ENCODE data around the gene C2CD3. TPM values are rescaled to one million over a fixed set of nuclear protein-coding genes. Genes with fewer than 3 reads are reported as not detected.

The C2CD3 gene, protein sequence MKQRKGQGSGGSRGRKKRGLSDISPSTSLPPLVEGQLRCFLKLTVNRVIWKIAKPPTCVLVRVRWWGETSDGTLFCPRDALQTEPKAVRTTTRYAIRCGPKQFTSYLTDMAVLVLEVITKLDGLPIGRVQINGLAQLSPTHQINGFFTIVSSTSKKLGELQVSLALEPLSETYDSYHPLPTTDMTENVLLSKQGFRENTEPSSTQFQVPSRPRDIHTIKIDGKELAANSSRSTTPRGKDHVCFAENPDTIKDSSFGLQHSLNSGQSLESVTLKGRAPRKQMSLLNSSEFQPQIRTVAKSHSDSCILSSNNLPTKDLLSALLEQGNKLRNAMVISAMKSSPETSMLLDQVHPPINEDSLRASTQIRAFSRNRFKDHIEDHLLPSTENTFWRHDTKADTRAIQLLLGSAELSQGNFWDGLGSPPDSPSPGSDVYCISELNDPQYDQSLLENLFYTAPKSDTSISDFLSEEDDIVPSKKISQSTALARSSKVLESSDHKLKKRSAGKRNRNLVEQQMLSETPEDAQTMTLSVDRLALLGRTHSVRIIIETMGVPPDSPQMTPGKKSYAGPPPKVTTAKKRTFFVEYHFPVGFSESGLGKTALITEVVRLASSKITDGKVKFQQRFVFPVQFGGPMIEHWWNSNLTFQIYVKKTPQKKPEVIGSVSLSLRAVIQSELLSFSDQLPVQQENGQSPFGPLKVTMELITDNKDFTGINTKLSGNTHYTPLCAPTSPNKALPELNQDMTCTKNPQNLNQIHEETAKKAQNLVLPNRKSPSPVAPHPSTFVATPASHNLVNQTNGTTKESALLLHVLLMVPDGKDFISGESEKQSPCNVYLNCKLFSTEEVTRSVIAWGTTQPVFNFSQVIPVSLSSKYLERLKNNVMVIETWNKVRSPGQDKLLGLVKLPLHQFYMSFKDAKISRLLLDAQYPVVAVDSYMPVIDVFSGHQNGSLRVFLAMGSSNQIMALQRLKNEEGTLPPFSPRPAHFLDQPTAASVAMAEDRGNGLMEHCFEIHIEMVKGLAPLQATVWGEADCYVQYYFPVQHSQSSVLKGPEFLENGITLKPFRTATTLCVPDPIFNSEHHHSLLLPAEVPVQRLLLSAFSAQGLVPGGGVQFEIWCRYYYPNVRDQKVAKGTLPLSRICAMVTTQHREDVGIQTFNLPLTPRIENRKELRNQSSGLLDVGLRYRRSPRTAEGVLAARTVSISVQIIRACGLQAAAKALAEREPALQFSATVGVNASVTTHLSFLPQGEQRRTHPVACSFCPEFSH (N-terminal part only)
- 23.3 TPM for total RNA-seq

DNA sequence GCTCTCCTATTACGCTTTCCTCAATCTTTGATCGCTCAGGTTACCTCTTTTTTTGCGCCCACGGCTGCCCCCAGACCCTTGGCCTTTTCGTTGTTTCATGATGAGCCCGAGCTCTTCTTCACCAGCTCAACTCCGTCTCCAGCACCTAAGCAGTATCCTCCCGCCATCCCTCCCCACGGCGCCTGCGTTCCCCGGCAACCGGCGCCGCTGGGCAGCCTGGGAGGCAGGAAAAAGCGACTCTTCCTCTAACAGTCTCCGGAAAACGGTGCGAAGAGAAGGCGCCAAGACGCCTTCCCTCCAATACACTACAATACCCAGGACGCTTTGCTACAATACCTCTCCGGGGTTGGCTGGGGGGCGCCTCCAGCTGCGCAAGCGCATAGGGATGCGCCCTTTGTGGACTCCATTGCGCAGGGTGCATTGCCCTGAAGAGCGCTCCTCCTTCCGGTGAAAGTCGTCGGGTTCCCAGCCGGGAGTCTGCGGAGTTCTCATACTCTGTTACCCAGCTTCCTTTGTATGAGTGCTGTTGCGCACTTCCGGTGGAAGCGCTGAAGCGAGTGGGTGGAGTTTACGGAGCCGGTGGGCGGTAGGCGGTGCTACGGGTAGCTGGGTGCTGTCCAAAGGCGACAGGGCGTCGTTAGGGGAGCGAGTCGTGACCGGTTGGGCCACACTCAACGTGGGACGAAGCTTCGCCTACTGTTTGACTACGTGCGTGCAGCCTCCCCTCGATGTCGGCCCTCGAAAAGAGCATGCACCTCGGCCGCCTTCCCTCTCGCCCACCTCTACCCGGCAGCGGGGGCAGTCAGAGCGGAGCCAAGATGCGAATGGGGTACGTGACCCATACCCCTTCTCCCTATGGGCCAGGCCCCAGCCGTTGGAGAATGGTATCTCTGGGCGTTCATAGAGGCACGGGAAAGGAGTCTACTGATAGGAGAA is at the start of gene C2CD3, which contains the start of gene PPME1:
Gene C2CD3, minus strand, starts transcription at position 309 of the 936 bp plus-strand sequence. Its CDS starts 210 bp downstream, at position 99.
Gene PPME1, plus strand, starts transcription at position 596 of the 936 bp plus-strand sequence. Its CDS starts 133 bp downstream, at position 729.
- Histone ChIP-seq H3K4me3 (ENCODE audit: low read length) (peak within 1 kb of the TSS; percentile 79), H3K27me3 (ENCODE audit: insufficient read depth, low read length) (no peaks in the 10 kb centered on the region), H3K9me3 (ENCODE audit: low read depth, low read length) (no peaks in the 10 kb centered on the region), H3K4me1 (ENCODE audit: insufficient read depth, low read length) (peaks cover 26% of the 10 kb centered on the region)

GRCh38 chr11:74220376-74220775 is 49.6 kb upstream of the C2CD3 start:
- Histone ChIP-seq H3K9me3 (ENCODE audit: low read depth, low read length) (no peaks in the 10 kb centered on the region), H3K4me3 (ENCODE audit: low read length) (no peak overlapping the region), H3K4me1 (ENCODE audit: insufficient read depth, low read length) (no peaks in the 10 kb centered on the region), H3K27me3 (ENCODE audit: insufficient read depth, low read length) (no peaks in the 10 kb centered on the region)

- no peaks in the 10 kb centered on the region for H3K27me3 ChIP-seq (ENCODE audit: insufficient read depth, low read length)
- no peak overlapping the region for H3K4me3 ChIP-seq (ENCODE audit: low read length)
- no peaks in the 10 kb centered on the region for H3K4me1 ChIP-seq (ENCODE audit: insufficient read depth, low read length)
- no peaks in the 10 kb centered on the region for H3K9me3 ChIP-seq (ENCODE audit: low read depth, low read length)
Observed at GRCh38 chr11:74212533-74212932, 41.7 kb upstream of the C2CD3 start.

DNA sequence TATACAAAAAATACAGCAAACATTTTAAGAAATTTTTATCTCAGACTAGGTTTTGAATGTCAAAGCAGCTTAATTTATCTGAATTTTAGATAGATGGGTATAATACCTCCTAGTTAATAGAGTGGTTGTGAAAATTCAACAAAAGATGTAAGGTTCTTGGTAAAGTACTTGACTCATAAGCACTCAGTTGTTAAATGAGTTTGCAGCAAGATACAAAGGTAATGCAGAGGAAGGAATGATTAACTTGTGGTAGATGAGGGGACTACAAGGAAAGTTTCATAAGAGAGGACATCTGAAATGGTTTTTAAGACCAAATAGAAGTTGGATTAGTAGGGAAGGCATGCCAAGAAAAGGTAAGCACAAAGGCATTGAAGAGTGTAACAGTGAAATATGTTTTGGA is 37.7 kb upstream of the C2CD3 start:
- no peaks in the 10 kb centered on the region for H3K9me3 ChIP-seq (ENCODE audit: low read depth, low read length)
- H3K4me1 ChIP-seq (ENCODE audit: insufficient read depth, low read length): no peaks in the 10 kb centered on the region
- H3K4me3 ChIP-seq (ENCODE audit: low read length): no peak overlapping the region
- no peaks in the 10 kb centered on the region for H3K27me3 ChIP-seq (ENCODE audit: insufficient read depth, low read length)

DNA sequence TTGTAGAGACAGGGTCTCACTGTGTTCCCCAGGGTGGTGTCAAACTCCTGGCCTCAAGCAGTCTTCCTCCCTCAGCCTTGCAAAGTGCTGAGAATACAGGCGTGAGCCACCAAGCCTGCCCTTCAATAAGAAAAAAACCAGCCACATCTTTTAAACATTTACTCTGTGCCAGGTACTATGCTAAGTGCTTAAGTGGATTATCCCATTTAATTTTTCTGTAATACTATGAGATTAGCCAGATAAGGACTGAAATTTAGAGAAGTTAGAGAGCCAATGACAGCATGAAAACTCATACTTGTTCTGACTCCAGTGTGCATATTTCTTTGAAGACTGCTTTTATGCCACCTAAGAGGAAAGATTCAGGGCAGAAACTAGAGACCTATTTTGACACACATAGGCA is 35.9 kb upstream of the C2CD3 start:
- no peaks in the 10 kb centered on the region for H3K4me1 ChIP-seq (ENCODE audit: insufficient read depth, low read length)
- no peaks in the 10 kb centered on the region for H3K9me3 ChIP-seq (ENCODE audit: low read depth, low read length)
- H3K27me3 ChIP-seq (ENCODE audit: insufficient read depth, low read length): no peaks in the 10 kb centered on the region
- H3K4me3 ChIP-seq (ENCODE audit: low read length): no peak overlapping the region

DNA sequence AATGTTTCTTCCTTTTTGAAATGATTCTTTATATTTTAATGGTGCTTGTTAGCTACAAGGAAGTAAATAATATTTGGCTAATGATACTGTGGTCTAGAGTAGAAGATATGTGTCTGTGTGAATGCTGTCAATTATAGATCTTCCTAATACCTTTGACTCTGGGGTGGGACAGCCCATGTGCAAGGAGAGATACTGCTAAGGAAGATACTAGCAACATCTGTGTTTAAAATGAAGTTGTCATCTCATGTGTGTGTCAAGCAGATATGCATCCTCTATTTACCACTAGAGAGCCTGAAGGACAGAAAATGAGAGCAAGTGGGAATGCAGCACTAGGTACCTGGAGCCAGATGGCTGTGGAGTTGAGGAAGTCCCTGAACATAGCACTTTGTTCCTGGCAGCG is 34.4 kb upstream of the C2CD3 start:
- Histone ChIP-seq H3K27me3 (ENCODE audit: insufficient read depth, low read length) (no peaks in the 10 kb centered on the region), H3K4me3 (ENCODE audit: low read length) (no peak overlapping the region), H3K9me3 (ENCODE audit: low read depth, low read length) (no peaks in the 10 kb centered on the region), H3K4me1 (ENCODE audit: insufficient read depth, low read length) (no peaks in the 10 kb centered on the region)

- Histone ChIP-seq H3K4me3 (ENCODE audit: low read length) (no peak overlapping the region), H3K27me3 (ENCODE audit: insufficient read depth, low read length) (no peaks in the 10 kb centered on the region), H3K4me1 (ENCODE audit: insufficient read depth, low read length) (no peaks in the 10 kb centered on the region), H3K9me3 (ENCODE audit: low read depth, low read length) (no peaks in the 10 kb centered on the region)
Observed at GRCh38 chr11:74204701-74205100, 33.9 kb upstream of the C2CD3 start.

GRCh38 chr11:74203966-74204365 is 33.2 kb upstream of the C2CD3 start:
- no peaks in the 10 kb centered on the region for H3K27me3 ChIP-seq (ENCODE audit: insufficient read depth, low read length)
- no peak overlapping the region for H3K4me3 ChIP-seq (ENCODE audit: low read length)
- H3K9me3 ChIP-seq (ENCODE audit: low read depth, low read length): no peaks in the 10 kb centered on the region
- H3K4me1 ChIP-seq (ENCODE audit: insufficient read depth, low read length): no peaks in the 10 kb centered on the region

- H3K4me1 ChIP-seq (ENCODE audit: insufficient read depth, low read length): no peaks in the 10 kb centered on the region
- H3K4me3 ChIP-seq (ENCODE audit: low read length): no peak overlapping the region
- H3K27me3 ChIP-seq (ENCODE audit: insufficient read depth, low read length): no peaks in the 10 kb centered on the region
- no peaks in the 10 kb centered on the region for H3K9me3 ChIP-seq (ENCODE audit: low read depth, low read length)
Observed at GRCh38 chr11:74196781-74197486, 26.1 kb upstream of the C2CD3 start.

GRCh38 chr11:74195828-74196227 is 25.0 kb upstream of the C2CD3 start:
- Histone ChIP-seq H3K4me1 (ENCODE audit: insufficient read depth, low read length) (no peaks in the 10 kb centered on the region), H3K4me3 (ENCODE audit: low read length) (no peak overlapping the region), H3K27me3 (ENCODE audit: insufficient read depth, low read length) (no peaks in the 10 kb centered on the region), H3K9me3 (ENCODE audit: low read depth, low read length) (no peaks in the 10 kb centered on the region)

DNA sequence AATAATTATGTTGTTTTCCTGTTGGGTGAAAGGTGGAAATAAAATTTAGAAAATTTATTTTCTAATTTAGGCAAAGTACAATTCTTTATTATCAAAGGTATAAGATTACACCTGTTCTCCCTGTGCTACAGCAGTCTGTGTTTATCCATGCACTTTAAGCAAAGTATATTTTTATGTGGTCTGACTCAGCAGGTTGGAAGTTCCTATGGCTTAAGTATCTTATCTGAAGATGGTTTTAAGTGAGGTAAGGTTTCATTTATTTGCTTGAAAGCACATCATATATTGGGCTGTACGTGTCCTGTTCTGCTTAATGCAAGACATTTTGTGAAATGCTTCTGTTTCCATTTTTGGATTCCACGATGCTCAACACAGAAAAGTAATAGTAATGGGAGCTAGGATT is 14.9 kb upstream of the C2CD3 start:
- no peaks in the 10 kb centered on the region for H3K4me1 ChIP-seq (ENCODE audit: insufficient read depth, low read length)
- no peaks in the 10 kb centered on the region for H3K9me3 ChIP-seq (ENCODE audit: low read depth, low read length)
- H3K27me3 ChIP-seq (ENCODE audit: insufficient read depth, low read length): no peaks in the 10 kb centered on the region
- H3K4me3 ChIP-seq (ENCODE audit: low read length): no peak overlapping the region

DNA sequence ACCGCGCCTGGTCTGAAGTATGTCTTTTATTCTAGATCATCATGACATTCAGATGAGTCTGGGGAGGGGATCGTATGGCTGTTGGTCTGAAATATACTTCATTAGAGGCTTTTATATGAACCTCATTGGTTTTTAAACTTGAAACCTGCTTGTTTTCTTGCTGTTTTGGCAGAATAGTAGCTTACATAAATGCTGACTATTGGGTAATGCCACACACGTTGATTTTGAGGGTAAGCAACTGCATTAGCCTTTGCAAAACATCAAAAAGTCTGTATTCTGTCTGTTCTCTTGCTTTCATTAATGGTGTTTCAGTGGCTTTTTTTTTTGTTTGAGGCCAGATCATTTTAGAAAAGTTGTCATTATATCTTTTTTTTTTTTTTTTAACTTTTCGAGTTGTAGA is 14.5 kb upstream of the C2CD3 start:
- H3K4me3 ChIP-seq (ENCODE audit: low read length): no peak overlapping the region
- no peaks in the 10 kb centered on the region for H3K27me3 ChIP-seq (ENCODE audit: insufficient read depth, low read length)
- no peaks in the 10 kb centered on the region for H3K4me1 ChIP-seq (ENCODE audit: insufficient read depth, low read length)
- H3K9me3 ChIP-seq (ENCODE audit: low read depth, low read length): no peaks in the 10 kb centered on the region

- Histone ChIP-seq H3K27me3 (ENCODE audit: insufficient read depth, low read length) (no peaks in the 10 kb centered on the region), H3K9me3 (ENCODE audit: low read depth, low read length) (no peaks in the 10 kb centered on the region), H3K4me3 (ENCODE audit: low read length) (no peak overlapping the region), H3K4me1 (ENCODE audit: insufficient read depth, low read length) (no peaks in the 10 kb centered on the region)
Observed at GRCh38 chr11:74182635-74183034, 11.8 kb upstream of the C2CD3 start.
